ENCODE measurements around the gene GJC1.

Gene GJC1

GRCh38 chr17:44848257-44848795, 18.2 kb upstream of the GJC1 start:
- TF ChIP-seq, protein P1, sequence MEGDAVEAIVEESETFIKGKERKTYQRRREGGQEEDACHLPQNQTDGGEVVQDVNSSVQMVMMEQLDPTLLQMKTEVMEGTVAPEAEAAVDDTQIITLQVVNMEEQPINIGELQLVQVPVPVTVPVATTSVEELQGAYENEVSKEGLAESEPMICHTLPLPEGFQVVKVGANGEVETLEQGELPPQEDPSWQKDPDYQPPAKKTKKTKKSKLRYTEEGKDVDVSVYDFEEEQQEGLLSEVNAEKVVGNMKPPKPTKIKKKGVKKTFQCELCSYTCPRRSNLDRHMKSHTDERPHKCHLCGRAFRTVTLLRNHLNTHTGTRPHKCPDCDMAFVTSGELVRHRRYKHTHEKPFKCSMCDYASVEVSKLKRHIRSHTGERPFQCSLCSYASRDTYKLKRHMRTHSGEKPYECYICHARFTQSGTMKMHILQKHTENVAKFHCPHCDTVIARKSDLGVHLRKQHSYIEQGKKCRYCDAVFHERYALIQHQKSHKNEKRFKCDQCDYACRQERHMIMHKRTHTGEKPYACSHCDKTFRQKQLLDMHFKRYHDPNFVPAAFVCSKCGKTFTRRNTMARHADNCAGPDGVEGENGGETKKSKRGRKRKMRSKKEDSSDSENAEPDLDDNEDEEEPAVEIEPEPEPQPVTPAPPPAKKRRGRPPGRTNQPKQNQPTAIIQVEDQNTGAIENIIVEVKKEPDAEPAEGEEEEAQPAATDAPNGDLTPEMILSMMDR (IDR thresholded peaks at IDR 0.05; ENCODE audit: low read depth, low read length) = no peak
- no peak overlapping the region for H3K4me3 ChIP-seq (replicated peaks in 1 of 2; ENCODE audit: low read depth in 2 of 2, low read length in 2 of 2)
- DNase-seq (ENCODE audit: low read depth in 2 of 2) = no peak

DNA sequence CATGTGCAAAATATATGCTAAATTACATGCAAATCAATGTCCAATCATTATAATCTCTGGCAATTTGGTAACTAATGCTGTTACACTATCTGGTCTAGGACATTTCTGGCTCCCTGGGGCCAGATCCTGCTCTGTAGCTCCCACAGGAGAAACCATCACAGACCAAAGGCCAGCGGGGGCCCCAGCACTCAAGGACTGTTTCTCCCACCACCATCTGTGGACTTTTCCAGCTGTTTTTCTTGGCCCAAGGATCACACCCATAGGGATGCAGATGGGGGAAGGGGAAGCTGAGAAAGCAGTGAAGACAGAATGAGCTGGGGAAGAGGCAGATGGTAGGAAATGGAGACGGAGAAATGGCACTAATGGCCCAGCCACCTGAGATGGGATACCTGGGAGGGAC, 17.5 kb upstream of the GJC1 start, which contains the start of gene HIGD1B:
TSS of gene HIGD1B (plus strand) at position 298 of the 400 bp plus-strand sequence. CDS start 270 bp downstream, outside the sequence.
- no peak for DNase-seq (ENCODE audit: low read depth in 2 of 2)
- TF ChIP-seq, protein P1 (IDR thresholded peaks at IDR 0.05; ENCODE audit: low read depth, low read length) = no peak
- H3K4me3 ChIP-seq (replicated peaks in 1 of 2; ENCODE audit: low read depth in 2 of 2, low read length in 2 of 2) = no peak within 1 kb of the TSS

DNA sequence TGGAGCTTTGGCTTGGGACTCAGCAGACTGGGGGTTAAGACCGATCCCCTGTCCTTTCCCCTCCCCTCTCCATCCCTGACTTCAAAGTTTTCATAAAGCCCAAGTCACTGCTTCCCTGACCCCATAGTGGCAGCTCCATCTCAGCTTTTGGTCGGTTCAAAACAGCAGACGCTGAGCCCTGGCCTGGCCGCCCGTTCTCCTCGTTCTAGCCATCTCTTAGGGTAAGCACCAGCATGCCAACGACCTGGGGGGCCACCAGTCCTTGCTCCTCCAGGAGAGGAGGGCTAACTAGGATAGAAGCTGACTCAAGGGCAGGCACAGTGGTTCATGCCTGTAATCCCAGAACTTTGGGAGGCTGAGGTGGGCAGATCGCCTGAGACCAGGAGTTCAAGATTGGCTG, 16.1 kb upstream of the GJC1 start:
- TF ChIP-seq, protein P1 (IDR thresholded peaks at IDR 0.05; ENCODE audit: low read depth, low read length) = no peak
- H3K4me3 ChIP-seq (replicated peaks in 1 of 2; ENCODE audit: low read depth in 2 of 2, low read length in 2 of 2) = no peak overlapping the region
- no peak for DNase-seq (ENCODE audit: low read depth in 2 of 2)

GRCh38 chr17:44844390-44844830, 14.3 kb upstream of the GJC1 start:
- peak; percentile 24 to 55 for DNase-seq (ENCODE audit: low read depth in 2 of 2)
- TF ChIP-seq, protein P1 (IDR thresholded peaks at IDR 0.05; ENCODE audit: low read depth, low read length) = no peak

GRCh38 chr17:44842748-44843147, 12.7 kb upstream of the GJC1 start:
- no peak for DNase-seq (ENCODE audit: low read depth in 2 of 2)
- H3K4me3 ChIP-seq (replicated peaks in 1 of 2; ENCODE audit: low read depth in 2 of 2, low read length in 2 of 2) = no peak overlapping the region

More at GRCh38 chr17:44844390-44844830, 14.3 kb upstream of the GJC1 start:
- no peak overlapping the region for H3K4me3 ChIP-seq (replicated peaks in 1 of 2; ENCODE audit: low read depth in 2 of 2, low read length in 2 of 2)

GRCh38 chr17:44840936-44841335, 10.8 kb upstream of the GJC1 start:
- H3K4me3 ChIP-seq (replicated peaks in 1 of 2; ENCODE audit: low read depth in 2 of 2, low read length in 2 of 2) = no peak overlapping the region
- TF ChIP-seq, protein P1 (IDR thresholded peaks at IDR 0.05; ENCODE audit: low read depth, low read length) = no peak
- no peak for DNase-seq (ENCODE audit: low read depth in 2 of 2)

More at GRCh38 chr17:44842748-44843147, 12.7 kb upstream of the GJC1 start:
- TF ChIP-seq, protein P1 (IDR thresholded peaks at IDR 0.05; ENCODE audit: low read depth, low read length) = no peak

DNA sequence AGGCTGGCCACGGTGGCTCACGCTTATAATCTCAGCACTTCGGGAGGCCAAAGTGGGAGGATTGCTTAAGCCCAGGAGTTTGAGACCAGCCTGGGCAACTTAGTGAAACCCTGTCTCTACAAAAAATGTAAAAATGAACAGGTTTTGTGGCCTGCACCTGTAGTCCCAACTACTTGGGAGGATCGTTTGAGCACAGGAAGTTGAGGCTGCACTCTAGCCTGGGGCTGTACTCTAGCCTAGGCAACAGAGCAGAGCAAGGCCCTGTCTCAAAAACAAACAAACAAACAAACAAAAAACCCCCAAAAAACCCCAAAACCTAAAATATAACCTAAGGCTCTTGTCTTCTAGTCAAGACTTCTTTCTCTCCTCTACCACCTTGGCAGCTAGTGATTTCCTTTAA, 10.2 kb upstream of the GJC1 start:
- H3K4me3 ChIP-seq (replicated peaks in 1 of 2; ENCODE audit: low read depth in 2 of 2, low read length in 2 of 2) = no peak overlapping the region
- TF ChIP-seq, protein P1 (IDR thresholded peaks at IDR 0.05; ENCODE audit: low read depth, low read length) = no peak
- DNase-seq (ENCODE audit: low read depth in 2 of 2) = no peak
